OCI-LY7 (cell line): ENCODE results near the gene ATMIN. TPM values are rescaled to one million over a fixed set of nuclear protein-coding genes. Genes with fewer than 3 reads are reported as not detected.

Source experiments
- BruUV-seq: library from RNA; stranded (reverse); fragments of 400-500 nt; replicated peaks from 2 replicates; lab custom pipeline; 2021; lab: Mats Ljungman, UMichigan
- CTCF ChIA-PET: fragments of 300-600 bp; sonication (Branson Sonifier 250); formaldehyde crosslinking; loops from one replicate; lab custom pipeline; 2022; ENCODE audit warnings: antibody characterized with exemption; ENCODE audit not compliant: unreplicated experiment; lab: Charles Lee
- POLR2A ChIA-PET: fragments of 300-600 bp; sonication (Branson Sonifier 250); formaldehyde crosslinking; loops from one replicate; lab custom pipeline; 2022; ENCODE audit warnings: antibody characterized with exemption; lab: Charles Lee
- DNase-seq: peaks from one replicate; pipeline ENCODE4 v3.0.0-alpha.2; 2015; ENCODE audit warnings: low spot score
- H2AFZ ChIP-seq: fragments of 200-600 bp; sonication (generic), shearing (Covaris generic); 2 replicates; pipeline ENCODE4 v1.6.1; 2014; ENCODE audit warnings: mild to moderate bottlenecking, antibody characterized with exemption, low read length, moderate library complexity
- H3K27ac ChIP-seq: fragments of 200-600 bp; sonication (generic); 2 replicates; pipeline ENCODE4 v1.5.1; 2014; ENCODE audit warnings: mixed run types, low read depth, mild to moderate bottlenecking, moderate library complexity, low read length, inconsistent platforms; ENCODE audit not compliant: poor library complexity, severe bottlenecking
- H3K36me3 ChIP-seq: fragments of 200-600 bp; sonication (generic); 2 replicates; pipeline ENCODE4 v1.6.1; 2014; ENCODE audit warnings: mild to moderate bottlenecking, antibody characterized with exemption, low read length, moderate library complexity, mixed read lengths; ENCODE audit not compliant: insufficient read depth
- H3K4me1 ChIP-seq: fragments of 200-600 bp; sonication (generic); 2 replicates; pipeline ENCODE4 v1.5.1; 2014; ENCODE audit warnings: mild to moderate bottlenecking, low read length; ENCODE audit not compliant: insufficient read depth, poor library complexity, severe bottlenecking
- H3K4me2 ChIP-seq: fragments of 200-600 bp; sonication (generic); 2 replicates; pipeline ENCODE4 v1.6.1; 2014; ENCODE audit warnings: mild to moderate bottlenecking, low read length
- H3K4me3 ChIP-seq: fragments of 200-600 bp; sonication (generic); 2 replicates; pipeline ENCODE4 v1.5.1; 2014; ENCODE audit warnings: mild to moderate bottlenecking, low read depth, low read length; ENCODE audit not compliant: poor library complexity, severe bottlenecking
- H3K79me2 ChIP-seq: fragments of 200-600 bp; sonication (generic); 2 replicates; pipeline ENCODE4 v1.6.1; 2016; ENCODE audit warnings: low read depth, mild to moderate bottlenecking, low read length, moderate library complexity, mixed read lengths; ENCODE audit not compliant: insufficient read depth
- H3K9me2 ChIP-seq: fragments of 200-600 bp; sonication (generic); 2 replicates; pipeline ENCODE4 v1.6.1; 2016; ENCODE audit warnings: mild to moderate bottlenecking, low read length, mixed read lengths; ENCODE audit not compliant: insufficient read depth
- H3K9me3 ChIP-seq: fragments of 200-600 bp; sonication (generic); 2 replicates; pipeline ENCODE4 v1.6.1; 2014; ENCODE audit warnings: mild to moderate bottlenecking, mixed run types, low read length, mixed read lengths
- H4K20me1 ChIP-seq: fragments of 200-600 bp; sonication (generic); 2 replicates; pipeline ENCODE4 v1.6.1; 2014; ENCODE audit warnings: mild to moderate bottlenecking, antibody characterized with exemption, low read length, moderate library complexity, mixed read lengths; ENCODE audit not compliant: insufficient read depth
- EZH2phosphoT487 ChIP-seq: fragments of 200-600 bp; sonication (generic); IDR thresholded peaks from 2 replicates; pipeline ENCODE4 v1.6.1; 2018; ENCODE audit warnings: low read depth, borderline replicate concordance, mild to moderate bottlenecking, mixed run types, antibody characterized with exemption, low read length, moderate library complexity, mixed read lengths
- intact Hi-C: fragments of 100-400 bp; cut with micrococcal nuclease; formaldehyde crosslinking; loops from one replicate; pipeline ENCODE4 v1.10.0; 2022; ENCODE audit not compliant: unreplicated experiment
- total RNA-seq, 2 experiments: library from RNA; depleted of rRNA in 1 of 2; stranded (reverse); fragments of >200 nt in 1 of 2; shearing (Covaris generic) in 1 of 2; gene quantifications; 2 replicates each; pipeline ENCODE4 v1.2.3, GENCODE V29; 2014 to 2022
- TF ChIP-seq, protein P1 (sequence below): fragments of 200-600 bp; sonication (generic); conservative IDR thresholded peaks from 2 replicates; pipeline ENCODE4 v1.5.1; 2014; ENCODE audit warnings: mild to moderate bottlenecking, antibody characterized with exemption, low read length, moderate library complexity, mixed read lengths

Gene ATMIN
- total RNA-seq, 2 experiments from 2014 or later = 15.0 to 23.7 TPM

DNA sequence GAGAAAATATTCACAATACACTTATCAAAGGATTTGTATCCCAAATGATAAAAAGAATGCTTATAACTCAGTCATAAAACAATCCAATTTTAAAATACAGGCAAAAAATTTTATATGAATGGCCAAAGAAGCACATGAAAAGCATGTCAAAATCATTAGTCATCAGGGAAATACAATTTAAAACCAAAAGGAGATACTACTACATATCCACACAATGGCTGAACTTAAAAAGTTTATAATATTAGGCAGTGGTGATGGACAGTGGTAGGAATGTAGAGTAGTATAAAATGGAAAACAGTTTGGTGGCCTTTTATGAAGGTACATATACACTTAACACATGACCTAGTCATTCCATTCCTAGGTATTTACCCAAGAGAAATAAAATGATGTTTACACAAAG lies 41.2 kb upstream of the ATMIN start:
- DNase-seq = no peak
- peaks cover 15% of the 10 kb centered on the region for H3K4me1 ChIP-seq
- H3K27ac ChIP-seq = no peak overlapping the region
- no TSS peak for BruUV-seq
- TF ChIP-seq EZH2phosphoT487 = no peak
- TF ChIP-seq, protein P1, sequence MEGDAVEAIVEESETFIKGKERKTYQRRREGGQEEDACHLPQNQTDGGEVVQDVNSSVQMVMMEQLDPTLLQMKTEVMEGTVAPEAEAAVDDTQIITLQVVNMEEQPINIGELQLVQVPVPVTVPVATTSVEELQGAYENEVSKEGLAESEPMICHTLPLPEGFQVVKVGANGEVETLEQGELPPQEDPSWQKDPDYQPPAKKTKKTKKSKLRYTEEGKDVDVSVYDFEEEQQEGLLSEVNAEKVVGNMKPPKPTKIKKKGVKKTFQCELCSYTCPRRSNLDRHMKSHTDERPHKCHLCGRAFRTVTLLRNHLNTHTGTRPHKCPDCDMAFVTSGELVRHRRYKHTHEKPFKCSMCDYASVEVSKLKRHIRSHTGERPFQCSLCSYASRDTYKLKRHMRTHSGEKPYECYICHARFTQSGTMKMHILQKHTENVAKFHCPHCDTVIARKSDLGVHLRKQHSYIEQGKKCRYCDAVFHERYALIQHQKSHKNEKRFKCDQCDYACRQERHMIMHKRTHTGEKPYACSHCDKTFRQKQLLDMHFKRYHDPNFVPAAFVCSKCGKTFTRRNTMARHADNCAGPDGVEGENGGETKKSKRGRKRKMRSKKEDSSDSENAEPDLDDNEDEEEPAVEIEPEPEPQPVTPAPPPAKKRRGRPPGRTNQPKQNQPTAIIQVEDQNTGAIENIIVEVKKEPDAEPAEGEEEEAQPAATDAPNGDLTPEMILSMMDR = no peak
- no peak overlapping the region for H2AFZ ChIP-seq
- H3K36me3 ChIP-seq = peaks cover 46% of the 10 kb centered on the region
- H3K79me2 ChIP-seq = peaks cover 83% of the 10 kb centered on the region
- H3K4me3 ChIP-seq = no peak overlapping the region
- no peaks in the 10 kb centered on the region for H3K9me3 ChIP-seq
- CTCF ChIA-PET = no interaction called here
- intact Hi-C loops = no loop called here
- no peaks in the 10 kb centered on the region for H3K9me2 ChIP-seq
- POLR2A ChIA-PET = interaction anchor here (0.6 to 1.5 kb wide), 4 partner anchors 10 to 125 kb away, joined by 3 to 5 read pairs (median 4); no protein-coding TSS in a partner anchor
- H3K4me2 ChIP-seq = no peak overlapping the region
- peaks cover 9% of the 10 kb centered on the region; the same call in 1 of the 2 replicates for H4K20me1 ChIP-seq

DNA sequence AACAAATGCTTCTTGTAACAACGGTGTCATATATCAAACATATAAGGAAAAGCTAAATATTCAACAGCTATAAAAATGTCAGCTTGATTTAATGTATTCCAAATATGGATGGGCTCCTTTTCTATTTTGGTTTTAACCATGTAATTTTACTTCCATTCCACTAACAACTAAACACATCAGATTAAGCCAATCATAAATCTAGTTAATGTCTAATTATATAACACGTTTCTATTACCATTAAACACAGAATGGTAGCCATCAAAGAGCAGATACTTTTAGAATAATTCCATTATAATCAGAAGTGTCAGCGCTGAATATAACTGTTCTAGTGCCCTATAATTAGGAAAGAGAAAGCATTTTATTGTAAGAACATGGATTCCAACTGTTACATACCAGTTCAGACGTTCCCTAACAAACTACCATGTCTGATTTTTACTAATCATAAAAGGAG lies 38.9 kb upstream of the ATMIN start:
- DNase-seq = no peak
- no peak overlapping the region for H3K27ac ChIP-seq
- peaks cover 9% of the 10 kb centered on the region; the same call in 1 of the 2 replicates for H4K20me1 ChIP-seq
- H3K79me2 ChIP-seq = peaks cover 92% of the 10 kb centered on the region
- BruUV-seq = TSS peak; percentile 46
- no peaks in the 10 kb centered on the region for H3K9me2 ChIP-seq
- peak overlapping the region; percentile 55; the same call in 1 of the 2 replicates for H3K4me2 ChIP-seq
- TF ChIP-seq, protein P1 = no peak
- no peak for TF ChIP-seq EZH2phosphoT487
- H3K4me3 ChIP-seq = no peak overlapping the region
- intact Hi-C loops = no loop called here
- ChIA-PET CTCF (no interaction called here), POLR2A (interaction anchor here (0.5 to 1.5 kb wide), 2 partner anchors 23 to 318 kb away, joined by 3 to 4 read pairs; partner anchors contain the start of gene GAN)
- H3K4me1 ChIP-seq = peaks cover 15% of the 10 kb centered on the region
- H3K9me3 ChIP-seq = no peaks in the 10 kb centered on the region
- H3K36me3 ChIP-seq = peaks cover 42% of the 10 kb centered on the region
- H2AFZ ChIP-seq = no peak overlapping the region

DNA sequence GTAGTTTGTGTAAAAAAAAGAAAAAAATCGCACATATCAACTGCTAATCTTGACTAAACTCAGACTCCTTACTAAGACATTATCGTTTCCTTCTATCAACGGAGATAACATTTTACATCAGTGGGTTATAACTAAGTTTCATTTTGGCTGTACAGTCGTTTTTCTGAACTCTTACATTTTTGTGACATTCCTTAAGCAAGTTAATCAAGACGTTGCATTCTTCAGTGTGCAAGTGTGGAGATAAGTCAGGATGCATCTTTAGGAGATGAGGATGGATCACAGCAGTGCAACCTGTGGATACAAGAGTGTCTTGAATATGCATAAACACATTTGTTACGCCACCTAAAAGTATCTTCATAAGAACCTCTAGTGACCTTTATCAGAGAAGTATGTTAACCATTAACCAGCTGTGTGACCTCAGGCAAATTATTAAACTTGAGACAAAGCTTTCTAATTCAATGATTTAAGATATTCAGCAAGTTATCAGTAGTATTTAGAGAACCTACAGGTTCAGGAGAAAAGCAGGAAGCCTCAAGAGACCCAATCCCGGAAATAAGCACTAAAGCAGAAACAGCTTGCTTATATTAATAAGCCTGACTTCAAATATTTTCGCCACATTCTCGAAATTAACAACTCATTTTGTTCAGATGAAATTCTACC lies 38.4 kb upstream of the ATMIN start:
- no peaks in the 10 kb centered on the region for H3K9me3 ChIP-seq
- H3K4me3 ChIP-seq = peak overlapping the region; percentile 5
- H3K27ac ChIP-seq = no peak overlapping the region
- intact Hi-C loops = no loop called here
- ChIA-PET CTCF (no interaction called here), POLR2A (interaction anchor here (0.5 to 1.5 kb wide), 5 partner anchors 10 to 317 kb away, joined by 3 to 6 read pairs (median 4); partner anchors contain the start of genes CENPN, CMC2 and GAN)
- H3K9me2 ChIP-seq = no peaks in the 10 kb centered on the region
- H3K79me2 ChIP-seq = peaks cover 93% of the 10 kb centered on the region
- DNase-seq = peak; percentile 7
- BruUV-seq = no TSS peak
- peaks cover 9% of the 10 kb centered on the region; the same call in 1 of the 2 replicates for H4K20me1 ChIP-seq
- peaks cover 40% of the 10 kb centered on the region for H3K36me3 ChIP-seq
- TF ChIP-seq EZH2phosphoT487 = no peak
- TF ChIP-seq, protein P1 = no peak
- H3K4me1 ChIP-seq = peaks cover 15% of the 10 kb centered on the region
- H2AFZ ChIP-seq = no peak overlapping the region
- peak overlapping the region; percentile 55 for H3K4me2 ChIP-seq
